Choroid plexus epithelial cell (primary cell): ENCODE data around the gene RREB1.

Experiments used
- DNase-seq: peaks from one replicate; pipeline ENCODE4 v3.0.0-alpha.2; 2010; ENCODE audit warnings: low read depth
- H3K4me3 ChIP-seq: 2 replicates; pipeline ENCODE4 v1.5.1; 2011; ENCODE audit warnings: low read depth, mild to moderate bottlenecking, control low read depth, low read length, moderate library complexity
- TF ChIP-seq, protein P1 (sequence below): conservative IDR thresholded peaks from 2 replicates; pipeline ENCODE4 v1.5.1; 2011; ENCODE audit warnings: low read depth, mild to moderate bottlenecking, control low read depth, inconsistent platforms, low read length, moderate library complexity

RREB1 gene

DNA sequence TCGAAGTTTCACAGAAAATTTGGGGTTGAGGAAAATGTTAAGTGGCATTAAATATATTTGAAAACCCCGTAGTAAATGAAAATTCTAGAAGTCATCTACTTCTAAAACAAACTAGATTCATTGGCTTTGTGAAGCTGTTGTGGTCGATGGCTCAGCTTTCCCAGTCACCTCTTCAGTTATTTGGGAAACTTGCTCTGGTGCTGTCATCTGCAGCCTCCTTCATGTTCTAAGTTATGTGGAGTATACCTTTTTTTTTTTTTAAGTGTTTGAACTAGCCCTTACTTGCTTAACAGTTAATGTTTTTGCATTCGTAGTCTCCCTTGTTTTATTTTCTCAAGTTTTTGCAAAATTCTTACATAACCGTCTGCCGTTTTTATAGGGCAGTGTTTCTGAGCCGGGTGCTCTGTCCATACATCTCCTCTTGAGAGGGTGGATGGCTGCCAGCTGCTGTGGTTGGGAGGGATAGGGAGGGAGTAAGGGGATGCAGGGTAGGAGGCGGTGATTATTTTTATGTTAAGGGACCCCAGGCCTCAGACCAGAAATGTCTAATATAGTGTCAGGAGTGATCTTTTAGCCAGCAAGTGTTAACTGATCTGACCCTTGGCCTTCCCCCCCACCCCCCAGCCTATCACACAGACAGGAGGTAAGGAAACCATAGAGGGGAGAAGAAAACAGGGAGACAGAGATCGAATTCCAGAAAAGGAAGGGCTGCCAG, 7.1 kb downstream of the RREB1 start:
- TF ChIP-seq, protein P1, sequence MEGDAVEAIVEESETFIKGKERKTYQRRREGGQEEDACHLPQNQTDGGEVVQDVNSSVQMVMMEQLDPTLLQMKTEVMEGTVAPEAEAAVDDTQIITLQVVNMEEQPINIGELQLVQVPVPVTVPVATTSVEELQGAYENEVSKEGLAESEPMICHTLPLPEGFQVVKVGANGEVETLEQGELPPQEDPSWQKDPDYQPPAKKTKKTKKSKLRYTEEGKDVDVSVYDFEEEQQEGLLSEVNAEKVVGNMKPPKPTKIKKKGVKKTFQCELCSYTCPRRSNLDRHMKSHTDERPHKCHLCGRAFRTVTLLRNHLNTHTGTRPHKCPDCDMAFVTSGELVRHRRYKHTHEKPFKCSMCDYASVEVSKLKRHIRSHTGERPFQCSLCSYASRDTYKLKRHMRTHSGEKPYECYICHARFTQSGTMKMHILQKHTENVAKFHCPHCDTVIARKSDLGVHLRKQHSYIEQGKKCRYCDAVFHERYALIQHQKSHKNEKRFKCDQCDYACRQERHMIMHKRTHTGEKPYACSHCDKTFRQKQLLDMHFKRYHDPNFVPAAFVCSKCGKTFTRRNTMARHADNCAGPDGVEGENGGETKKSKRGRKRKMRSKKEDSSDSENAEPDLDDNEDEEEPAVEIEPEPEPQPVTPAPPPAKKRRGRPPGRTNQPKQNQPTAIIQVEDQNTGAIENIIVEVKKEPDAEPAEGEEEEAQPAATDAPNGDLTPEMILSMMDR = no peak
- DNase-seq = no peak
- H3K4me3 ChIP-seq = no peak overlapping the region

DNA sequence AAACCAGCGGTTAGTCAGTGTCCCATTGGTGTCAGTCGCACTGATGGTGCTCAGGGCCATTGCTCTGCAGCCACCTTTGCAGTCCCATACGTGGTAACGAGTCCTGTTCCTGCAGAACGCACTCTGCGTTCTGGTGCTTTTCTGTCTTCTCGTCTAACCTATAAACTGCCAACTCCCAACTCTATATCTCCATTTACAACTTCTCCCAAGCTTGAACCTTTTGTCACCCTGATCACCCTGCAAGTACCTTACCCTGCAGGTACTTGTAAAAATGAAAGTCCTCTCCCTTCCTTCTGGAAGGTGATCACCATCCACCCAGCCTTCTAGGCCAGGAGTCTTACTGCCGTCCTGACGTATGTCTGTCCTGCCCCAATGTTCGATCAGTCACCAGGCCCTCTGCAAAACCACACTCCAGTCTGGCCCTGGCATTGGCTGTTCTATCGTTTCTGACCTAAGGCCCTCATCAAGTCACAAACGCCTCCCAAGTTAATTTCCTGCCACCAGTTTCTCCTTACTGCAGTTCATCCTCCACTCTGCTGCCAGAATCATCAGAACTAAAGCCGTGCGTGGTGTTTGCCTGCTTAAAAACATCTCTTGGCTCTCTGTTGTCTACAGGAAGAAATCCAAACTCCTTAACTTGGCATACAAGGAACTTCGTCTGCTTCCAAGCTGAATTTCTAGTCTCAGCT, 7.9 kb downstream of the RREB1 start:
- DNase-seq = no peak

DNA sequence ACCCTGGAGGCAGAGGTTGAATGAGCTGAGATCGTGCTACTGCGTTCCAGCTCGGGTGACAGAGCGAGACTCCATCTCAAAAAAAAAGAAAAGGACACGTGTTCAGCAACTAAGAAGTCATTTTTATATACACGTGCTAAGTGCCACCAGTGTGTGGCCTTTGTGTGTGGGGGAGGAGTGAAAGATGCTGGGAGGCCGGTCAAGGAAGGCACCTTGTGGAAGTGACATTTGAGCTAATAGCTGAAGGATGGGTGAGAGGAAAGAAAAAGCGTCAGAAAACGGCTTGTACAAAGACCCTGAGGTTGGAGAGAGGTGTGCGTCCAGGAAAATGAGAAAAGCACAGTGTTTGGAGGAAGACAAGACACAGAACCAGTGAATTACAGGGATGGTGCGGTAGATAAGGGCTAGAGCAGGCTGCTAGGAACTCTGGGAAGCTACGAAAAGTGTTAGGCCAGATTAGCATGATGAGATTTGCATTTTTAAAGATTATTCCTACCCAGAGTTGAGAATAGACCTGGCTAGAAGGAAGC, 11.6 kb downstream of the RREB1 start:
- no peak overlapping the region for H3K4me3 ChIP-seq
- TF ChIP-seq, protein P1 = no peak
- DNase-seq = no peak

More for the DNA sequence above, 7.9 kb downstream of the RREB1 start:
- no peak overlapping the region for H3K4me3 ChIP-seq
- TF ChIP-seq, protein P1 = no peak

DNA sequence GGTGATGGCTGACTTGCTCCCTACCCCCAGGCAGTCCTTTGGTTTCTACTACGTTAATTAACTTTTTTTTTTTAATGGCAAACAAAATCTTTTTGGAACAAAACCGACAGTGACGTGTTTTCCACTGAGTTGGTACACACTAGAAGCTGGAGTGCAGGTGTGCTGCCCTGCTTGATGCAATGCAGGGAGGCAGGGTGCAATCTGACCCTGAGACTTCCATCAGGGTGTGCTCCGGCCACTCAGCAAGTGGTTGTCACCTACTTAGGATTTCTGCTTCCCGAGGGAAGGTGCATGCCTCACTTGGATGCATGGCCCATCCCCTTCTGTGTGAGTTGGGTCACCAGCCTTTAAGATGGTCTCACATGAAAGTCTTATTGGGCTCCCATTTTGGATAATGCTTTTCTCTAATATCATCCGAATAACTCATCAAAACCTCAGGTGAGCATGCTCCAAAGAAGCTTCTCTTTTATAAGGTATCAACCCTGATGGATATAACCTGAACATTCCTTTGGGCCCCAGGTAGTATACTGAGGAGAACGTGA, 14.0 kb downstream of the RREB1 start:
- no peak overlapping the region for H3K4me3 ChIP-seq
- DNase-seq = no peak
- TF ChIP-seq, protein P1 = no peak

DNA sequence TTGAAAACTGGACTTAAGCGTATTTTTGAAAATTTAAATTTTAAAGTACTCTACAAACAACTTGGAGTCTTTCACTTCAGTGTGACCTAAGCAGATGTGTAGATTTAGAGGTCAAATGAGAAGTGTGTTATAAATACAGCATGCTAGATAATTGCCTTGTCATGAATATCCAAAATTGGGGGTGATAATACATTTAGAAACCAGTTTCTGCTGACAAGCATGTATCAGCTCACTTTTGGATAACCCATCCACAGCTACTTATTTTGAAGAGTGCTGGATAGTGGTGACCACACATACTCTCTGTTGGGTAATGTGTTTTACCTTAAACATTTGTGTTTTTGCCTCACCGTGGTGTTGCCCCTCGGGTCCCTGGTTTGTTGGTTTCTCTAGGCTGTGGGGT, 14.9 kb downstream of the RREB1 start:
- DNase-seq = no peak
- TF ChIP-seq, protein P1 = no peak
- H3K4me3 ChIP-seq = no peak overlapping the region

DNA sequence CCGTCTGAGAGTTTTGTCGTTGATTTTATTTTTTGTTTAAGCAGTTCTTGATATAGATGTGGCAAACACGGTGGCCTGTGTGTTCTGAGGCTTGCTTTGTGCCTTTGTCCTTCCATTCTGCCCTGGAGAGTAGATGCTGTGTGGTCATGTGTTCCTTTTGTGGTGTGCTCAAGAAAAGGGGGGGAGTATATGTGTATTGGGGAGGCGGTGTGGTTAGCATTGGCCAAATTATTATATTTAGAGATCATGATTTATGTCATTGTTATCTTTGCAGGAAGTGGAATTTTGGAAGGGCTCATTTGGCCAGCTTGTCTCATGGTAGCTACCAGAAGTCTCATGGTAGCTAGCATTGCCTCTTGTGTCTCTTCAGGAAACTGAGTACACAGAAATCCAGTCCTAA, 16.4 kb downstream of the RREB1 start:
- no peak overlapping the region for H3K4me3 ChIP-seq
- TF ChIP-seq, protein P1 = no peak
- no peak for DNase-seq
